ENCODE measurements around the gene XAB2.

XAB2 gene

DNA sequence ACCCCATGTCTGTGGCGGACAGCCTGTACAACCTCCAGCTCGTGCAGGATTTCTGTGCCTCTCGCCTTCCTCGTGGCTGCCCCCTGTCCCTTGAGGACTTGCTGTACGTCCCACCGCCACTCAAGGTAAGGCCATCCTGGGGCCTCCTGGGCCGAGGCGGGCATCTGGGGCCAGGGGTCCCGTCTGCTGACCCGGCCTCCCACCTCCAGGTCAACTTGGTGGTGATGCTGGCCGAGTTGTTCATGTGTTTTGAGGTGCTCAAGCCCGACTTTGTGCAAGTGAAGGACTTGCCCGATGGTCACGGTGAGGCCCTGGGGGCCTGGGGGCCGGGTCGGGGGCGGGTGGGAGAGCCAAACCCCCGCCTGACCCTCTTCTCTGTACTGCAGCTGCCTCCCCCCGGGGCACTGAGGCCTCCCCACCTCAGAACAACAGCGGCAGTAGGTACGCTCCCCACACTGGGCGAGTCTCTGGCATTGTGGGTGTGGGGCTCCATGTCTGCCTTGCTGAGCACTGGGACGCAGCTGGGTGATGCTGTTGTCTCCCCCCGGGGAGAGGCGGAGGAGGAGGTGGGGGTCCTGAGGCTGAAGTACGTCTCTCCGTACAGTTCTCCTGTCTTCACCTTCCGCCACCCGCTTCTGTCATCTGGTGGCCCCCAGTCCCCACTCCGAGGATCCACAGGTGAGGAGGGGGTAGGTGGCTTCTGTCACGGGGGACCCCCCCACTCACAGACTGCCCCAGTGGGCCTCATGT is 18.7 kb downstream of the XAB2 start:
- H3K79me2 ChIP-seq (ENCODE audit: low read length): no peaks in the 10 kb centered on the region
- no peaks in the 10 kb centered on the region for H3K4me1 ChIP-seq (ENCODE audit: low read length)
- DNase-seq: no peak
- no peaks in the 10 kb centered on the region for H3F3A ChIP-seq (ENCODE audit: insufficient read depth, low read length)
- no peak overlapping the region for H3K27ac ChIP-seq (ENCODE audit: low read length)
- H3K4me3 ChIP-seq (ENCODE audit: low read length): no peak overlapping the region
- H3K9me3 ChIP-seq (replicated peaks; ENCODE audit: insufficient read depth, low read length): no peaks in the 10 kb centered on the region
- H4K20me1 ChIP-seq (ENCODE audit: insufficient read depth, low read length): no peaks in the 10 kb centered on the region
- H3K36me3 ChIP-seq (replicated peaks; ENCODE audit: insufficient read depth, low read length): no peaks in the 10 kb centered on the region
- peaks cover 69% of the 10 kb centered on the region for H3K27me3 ChIP-seq (replicated peaks; ENCODE audit: insufficient read depth, low read length)
- TF ChIP-seq EZH2phosphoT487 (IDR thresholded peaks at IDR 0.05; ENCODE audit: low read length): no peak
- TF ChIP-seq, protein P1, sequence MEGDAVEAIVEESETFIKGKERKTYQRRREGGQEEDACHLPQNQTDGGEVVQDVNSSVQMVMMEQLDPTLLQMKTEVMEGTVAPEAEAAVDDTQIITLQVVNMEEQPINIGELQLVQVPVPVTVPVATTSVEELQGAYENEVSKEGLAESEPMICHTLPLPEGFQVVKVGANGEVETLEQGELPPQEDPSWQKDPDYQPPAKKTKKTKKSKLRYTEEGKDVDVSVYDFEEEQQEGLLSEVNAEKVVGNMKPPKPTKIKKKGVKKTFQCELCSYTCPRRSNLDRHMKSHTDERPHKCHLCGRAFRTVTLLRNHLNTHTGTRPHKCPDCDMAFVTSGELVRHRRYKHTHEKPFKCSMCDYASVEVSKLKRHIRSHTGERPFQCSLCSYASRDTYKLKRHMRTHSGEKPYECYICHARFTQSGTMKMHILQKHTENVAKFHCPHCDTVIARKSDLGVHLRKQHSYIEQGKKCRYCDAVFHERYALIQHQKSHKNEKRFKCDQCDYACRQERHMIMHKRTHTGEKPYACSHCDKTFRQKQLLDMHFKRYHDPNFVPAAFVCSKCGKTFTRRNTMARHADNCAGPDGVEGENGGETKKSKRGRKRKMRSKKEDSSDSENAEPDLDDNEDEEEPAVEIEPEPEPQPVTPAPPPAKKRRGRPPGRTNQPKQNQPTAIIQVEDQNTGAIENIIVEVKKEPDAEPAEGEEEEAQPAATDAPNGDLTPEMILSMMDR (IDR thresholded peaks at IDR 0.05; ENCODE audit: low read length): no peak
- TF ChIP-seq EZH2 (optimal IDR thresholded peaks at IDR 0.05; ENCODE audit: low read depth, low read length): no peak
- H3K9ac ChIP-seq (ENCODE audit: low read length): no peak overlapping the region
- no peak overlapping the region for H3K4me2 ChIP-seq (ENCODE audit: low read depth, low read length)
- H3K9me2 ChIP-seq (replicated peaks; ENCODE audit: insufficient read depth, low read length): no peaks in the 10 kb centered on the region
- H2AFZ ChIP-seq (ENCODE audit: low read length): no peak overlapping the region

DNA sequence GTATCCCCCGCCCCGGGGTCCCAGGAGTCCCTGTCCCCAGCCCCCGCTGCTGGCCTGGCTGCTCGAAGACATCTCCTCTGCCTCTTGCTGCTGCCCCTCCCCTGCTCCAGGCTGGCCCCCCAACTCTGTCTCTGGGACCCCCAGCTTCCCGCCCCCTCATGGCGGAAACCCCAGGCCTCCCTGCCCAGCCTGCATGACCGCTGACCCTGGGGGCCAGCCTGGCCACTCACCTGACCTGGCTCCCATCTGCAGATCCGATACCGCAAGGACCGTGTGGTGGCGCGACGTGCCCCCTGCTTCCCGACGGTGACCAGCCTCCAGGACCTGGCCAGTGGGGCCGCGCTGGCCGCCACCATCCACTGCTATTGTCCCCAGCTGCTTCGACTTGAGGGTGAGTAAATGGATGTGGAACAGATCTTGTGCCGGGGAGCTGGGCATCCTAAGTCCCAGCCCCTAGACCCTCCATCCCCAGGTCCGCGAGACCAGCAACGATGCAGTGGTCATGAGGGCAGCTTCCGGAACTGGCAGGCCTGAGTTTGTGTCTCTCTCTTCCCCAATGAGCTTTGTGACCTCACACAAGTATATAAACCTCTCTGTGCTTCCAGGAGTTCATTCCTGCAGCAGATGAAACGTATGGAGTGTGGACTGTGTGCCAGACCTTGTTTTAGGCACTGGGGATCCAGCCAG is 21.3 kb downstream of the XAB2 start:
- H3K4me2 ChIP-seq (ENCODE audit: low read depth, low read length): no peak overlapping the region
- no peaks in the 10 kb centered on the region for H3F3A ChIP-seq (ENCODE audit: insufficient read depth, low read length)
- H3K9me3 ChIP-seq (replicated peaks; ENCODE audit: insufficient read depth, low read length): no peaks in the 10 kb centered on the region
- TF ChIP-seq EZH2 (optimal IDR thresholded peaks at IDR 0.05; ENCODE audit: low read depth, low read length): no peak
- no peak for TF ChIP-seq EZH2phosphoT487 (IDR thresholded peaks at IDR 0.05; ENCODE audit: low read length)
- TF ChIP-seq, protein P1 (IDR thresholded peaks at IDR 0.05; ENCODE audit: low read length): no peak
- H3K9me2 ChIP-seq (replicated peaks; ENCODE audit: insufficient read depth, low read length): no peaks in the 10 kb centered on the region
- peaks cover 79% of the 10 kb centered on the region for H3K27me3 ChIP-seq (replicated peaks; ENCODE audit: insufficient read depth, low read length)
- no peaks in the 10 kb centered on the region for H3K79me2 ChIP-seq (ENCODE audit: low read length)
- no peak overlapping the region for H3K4me3 ChIP-seq (ENCODE audit: low read length)
- H3K4me1 ChIP-seq (ENCODE audit: low read length): no peaks in the 10 kb centered on the region
- H3K9ac ChIP-seq (ENCODE audit: low read length): no peak overlapping the region
- H2AFZ ChIP-seq (ENCODE audit: low read length): no peak overlapping the region
- no peaks in the 10 kb centered on the region for H3K36me3 ChIP-seq (replicated peaks; ENCODE audit: insufficient read depth, low read length)
- no peaks in the 10 kb centered on the region for H4K20me1 ChIP-seq (ENCODE audit: insufficient read depth, low read length)
- no peak overlapping the region for H3K27ac ChIP-seq (ENCODE audit: low read length)
- DNase-seq: no peak

DNA sequence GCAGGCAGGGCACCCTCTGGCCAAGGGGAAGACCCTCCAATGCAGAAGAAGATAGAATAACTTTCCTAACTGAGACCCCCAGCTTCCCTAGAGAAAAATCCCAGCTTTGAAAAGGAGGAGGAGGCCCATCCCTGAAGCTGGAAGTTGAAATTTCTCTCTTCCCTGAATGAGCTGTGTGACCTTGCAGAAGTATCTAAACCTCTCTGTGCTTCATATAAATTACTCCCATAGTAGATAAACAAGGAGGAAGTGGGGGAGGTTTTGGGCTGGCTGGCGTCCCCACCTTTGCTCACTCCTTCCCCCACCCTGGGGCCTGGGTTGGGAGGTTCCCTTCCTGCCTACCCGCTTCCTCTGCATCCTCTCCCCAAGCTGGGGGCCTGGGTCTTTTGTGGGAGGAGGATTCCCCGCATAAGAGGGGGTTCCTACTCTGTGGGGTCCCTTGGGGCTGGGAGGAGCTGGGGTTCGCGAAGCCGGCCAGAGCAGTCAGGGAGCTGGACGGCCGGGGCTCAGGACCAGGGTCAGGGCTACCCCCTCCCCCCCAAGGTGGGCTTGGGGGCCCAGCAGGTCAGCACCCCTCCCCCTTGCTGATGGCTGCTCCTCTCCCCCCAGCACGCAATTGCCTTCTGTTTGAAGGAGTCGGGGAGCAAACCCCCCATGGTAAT is 22.0 kb downstream of the XAB2 start:
- H3K9me3 ChIP-seq (replicated peaks; ENCODE audit: insufficient read depth, low read length): no peaks in the 10 kb centered on the region
- no peak overlapping the region for H3K4me3 ChIP-seq (ENCODE audit: low read length)
- H3K9ac ChIP-seq (ENCODE audit: low read length): no peak overlapping the region
- no peak overlapping the region for H3K27ac ChIP-seq (ENCODE audit: low read length)
- no peak for DNase-seq
- no peaks in the 10 kb centered on the region for H3K36me3 ChIP-seq (replicated peaks; ENCODE audit: insufficient read depth, low read length)
- TF ChIP-seq, protein P1 (IDR thresholded peaks at IDR 0.05; ENCODE audit: low read length): no peak
- H2AFZ ChIP-seq (ENCODE audit: low read length): no peak overlapping the region
- peaks cover 80% of the 10 kb centered on the region for H3K27me3 ChIP-seq (replicated peaks; ENCODE audit: insufficient read depth, low read length)
- H3K4me2 ChIP-seq (ENCODE audit: low read depth, low read length): no peak overlapping the region
- H3K79me2 ChIP-seq (ENCODE audit: low read length): no peaks in the 10 kb centered on the region
- H4K20me1 ChIP-seq (ENCODE audit: insufficient read depth, low read length): no peaks in the 10 kb centered on the region
- H3F3A ChIP-seq (ENCODE audit: insufficient read depth, low read length): no peaks in the 10 kb centered on the region
- H3K9me2 ChIP-seq (replicated peaks; ENCODE audit: insufficient read depth, low read length): no peaks in the 10 kb centered on the region
- H3K4me1 ChIP-seq (ENCODE audit: low read length): no peaks in the 10 kb centered on the region
